Mesendoderm (in vitro differentiated cells): ENCODE results near the gene CCNL2.
"Not testable (repeated sequence)": the region's sequence is repeated elsewhere in the genome, so short reads cannot be mapped to it uniquely, and the experiment has no call there.

ENCODE experiments used
- DNase-seq: peaks from one replicate; pipeline ENCODE4 v3.0.0; 2013
- H2AK5ac ChIP-seq: 2 replicates; pipeline ENCODE4 v1.6.1; 2013; ENCODE audit warnings: low read length, inconsistent platforms
- H2BK120ac ChIP-seq: 2 replicates; pipeline ENCODE4 v1.6.1; 2013; ENCODE audit warnings: low read depth, mild to moderate bottlenecking, low read length, moderate library complexity, mixed read lengths
- H2BK15ac ChIP-seq: replicated peaks from 2 replicates; pipeline ENCODE4 v1.6.1; 2013; ENCODE audit warnings: low read depth, mild to moderate bottlenecking, moderate library complexity
- H2BK5ac ChIP-seq: 2 replicates; pipeline ENCODE4 v1.6.1; 2013; ENCODE audit warnings: low read length, inconsistent platforms
- H3K18ac ChIP-seq: 2 replicates; pipeline ENCODE4 v1.6.1; 2013; ENCODE audit warnings: mild to moderate bottlenecking, low read length, mixed read lengths
- H3K23ac ChIP-seq: one replicate; pipeline ENCODE4 v1.6.1; 2013; ENCODE audit warnings: low read length
- H3K27ac ChIP-seq: 2 replicates; pipeline ENCODE4 v1.5.1; 2013; ENCODE audit warnings: low read depth, mild to moderate bottlenecking, inconsistent platforms, low read length, moderate library complexity
- H3K27me3 ChIP-seq: 2 replicates; pipeline ENCODE4 v1.6.1; 2013; ENCODE audit warnings: low read length, control low read depth, mild to moderate bottlenecking, inconsistent platforms; ENCODE audit not compliant: insufficient read depth, poor library complexity
- H3K36me3 ChIP-seq: 2 replicates; pipeline ENCODE4 v1.6.1; 2013; ENCODE audit warnings: low read length, inconsistent platforms; ENCODE audit not compliant: control insufficient read depth, insufficient read depth
- H3K4ac ChIP-seq: one replicate; pipeline ENCODE4 v1.6.1; 2013; ENCODE audit warnings: low read depth, mild to moderate bottlenecking, low read length, moderate library complexity
- H3K4me1 ChIP-seq: 2 replicates; pipeline ENCODE4 v1.6.1; 2013; ENCODE audit warnings: low read depth, low read length, inconsistent platforms; ENCODE audit not compliant: control insufficient read depth
- H3K4me2 ChIP-seq: 2 replicates; pipeline ENCODE4 v1.6.1; 2013; ENCODE audit warnings: low read length
- H3K4me3 ChIP-seq: 2 replicates; pipeline ENCODE4 v1.5.1; 2013; ENCODE audit warnings: mild to moderate bottlenecking, low read length
- H3K56ac ChIP-seq: one replicate; pipeline ENCODE4 v1.6.1; 2013; ENCODE audit warnings: low read length
- H3K79me1 ChIP-seq: 2 replicates; pipeline ENCODE4 v1.6.1; 2013; ENCODE audit warnings: low read length, inconsistent platforms
- H3K79me2 ChIP-seq: 2 replicates; pipeline ENCODE4 v1.6.1; 2013; ENCODE audit warnings: mild to moderate bottlenecking, low read length; ENCODE audit not compliant: control insufficient read depth, insufficient read depth
- H3K9ac ChIP-seq: 2 replicates; pipeline ENCODE4 v1.6.1; 2013; ENCODE audit warnings: low read length, inconsistent platforms
- H4K5ac ChIP-seq: one replicate; pipeline ENCODE4 v1.6.1; 2013; ENCODE audit warnings: low read length
- H4K8ac ChIP-seq: one replicate; pipeline ENCODE4 v1.6.1; 2013; ENCODE audit warnings: low read depth, mild to moderate bottlenecking, control low read depth, low read length, moderate library complexity
- WGBS: extraction: QIAGEN DNeasy Blood & Tissue Kit; methylation state at CpG from one replicate; pipeline ENCODE4 v1.1.7; 2013; ENCODE audit warnings: low lambda C conversion rate, missing lambda C conversion rate; ENCODE audit not compliant: insufficient coverage; ENCODE audit errors: extremely low coverage; 5-methylcytosine and 5-hydroxymethylcytosine counted together

The CCNL2 gene

GRCh38 chr1:1373051-1373814, 25.9 kb downstream of the CCNL2 start:
- Histone ChIP-seq H3K36me3 (no peaks in the 10 kb centered on the region), H3K79me1 (peaks cover 7% of the 10 kb centered on the region), H3K4me2 (no peak overlapping the region), H2BK5ac (no peak overlapping the region), H3K79me2 (peaks cover 10% of the 10 kb centered on the region), H3K27me3 (no peaks in the 10 kb centered on the region), H3K9ac (no peak overlapping the region), H2BK120ac (no peak overlapping the region), H3K4ac (no peak overlapping the region), H3K4me1 (no peaks in the 10 kb centered on the region), H4K5ac (no peak overlapping the region), H2AK5ac (no peak overlapping the region), H4K8ac (no peak overlapping the region), H3K23ac (no peak overlapping the region), H3K18ac (no peak overlapping the region), H3K56ac (no peak overlapping the region), H3K4me3 (no peak overlapping the region), H3K27ac (no peak overlapping the region), H2BK15ac (no peak overlapping the region)
- DNase-seq = no peak
- WGBS = no CpG with 5 or more reads among the region's 26 CpGs

DNA sequence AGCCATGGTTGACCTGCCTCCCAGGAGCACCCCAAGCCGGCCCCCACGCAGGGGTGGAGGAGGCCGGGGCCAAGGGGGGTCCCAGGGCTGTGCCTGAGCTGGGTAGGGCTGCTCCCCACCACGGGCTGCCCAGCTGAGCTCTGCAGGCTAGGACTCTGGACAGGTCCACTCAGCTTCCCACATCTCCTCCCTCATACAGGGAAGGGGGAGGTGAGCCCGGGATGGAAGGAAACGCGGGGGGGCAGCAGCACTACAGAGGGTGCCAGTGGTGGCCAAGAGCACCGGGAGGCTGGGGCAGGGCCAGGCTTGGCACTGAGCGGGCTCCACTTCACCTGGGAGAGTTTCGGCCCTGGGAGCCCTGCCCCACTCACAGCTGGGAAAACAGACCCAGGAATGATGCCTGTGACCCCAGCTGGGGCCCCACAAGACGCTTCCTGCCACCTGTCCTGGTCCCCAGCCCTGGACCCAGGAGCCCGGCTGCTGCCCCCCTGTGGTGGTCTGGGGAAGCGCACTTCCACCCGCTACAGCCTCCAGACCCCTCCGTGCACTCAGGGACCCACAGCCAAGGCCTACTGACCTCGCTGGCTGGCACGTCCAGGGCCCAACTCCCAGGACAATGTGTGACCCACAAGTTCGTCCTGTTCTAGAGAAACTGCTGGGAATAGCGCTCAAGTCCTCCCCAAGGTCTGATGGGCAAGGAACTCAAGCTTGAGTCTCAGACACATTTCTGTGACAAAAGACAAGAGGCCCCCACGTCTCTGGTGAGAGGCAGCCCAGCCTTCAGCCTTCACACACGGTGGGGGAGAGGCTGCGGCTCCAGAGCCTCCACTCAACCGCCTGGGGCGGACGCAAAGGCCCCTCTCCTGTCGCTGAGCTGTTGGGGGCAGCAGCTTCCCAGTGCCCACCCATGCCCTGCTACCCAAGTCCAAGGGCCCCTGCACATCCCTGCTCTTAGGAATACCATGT, 27.1 kb downstream of the CCNL2 start:
- Histone ChIP-seq H3K27ac (no peak overlapping the region), H3K27me3 (no peaks in the 10 kb centered on the region), H3K36me3 (no peaks in the 10 kb centered on the region), H2BK15ac (no peak overlapping the region), H3K4me3 (no peak overlapping the region), H3K23ac (no peak overlapping the region), H3K79me1 (peaks cover 7% of the 10 kb centered on the region), H3K56ac (peak overlapping the region; percentile 56), H3K4ac (no peak overlapping the region), H3K79me2 (peaks cover 10% of the 10 kb centered on the region), H2AK5ac (no peak overlapping the region), H3K9ac (no peak overlapping the region), H3K18ac (no peak overlapping the region), H3K4me2 (no peak overlapping the region), H3K4me1 (no peaks in the 10 kb centered on the region), H2BK120ac (no peak overlapping the region), H4K5ac (no peak overlapping the region), H2BK5ac (no peak overlapping the region), H4K8ac (no peak overlapping the region)
- WGBS = no CpG with 5 or more reads among the region's 26 CpGs
- peak; percentile 66 for DNase-seq

DNA sequence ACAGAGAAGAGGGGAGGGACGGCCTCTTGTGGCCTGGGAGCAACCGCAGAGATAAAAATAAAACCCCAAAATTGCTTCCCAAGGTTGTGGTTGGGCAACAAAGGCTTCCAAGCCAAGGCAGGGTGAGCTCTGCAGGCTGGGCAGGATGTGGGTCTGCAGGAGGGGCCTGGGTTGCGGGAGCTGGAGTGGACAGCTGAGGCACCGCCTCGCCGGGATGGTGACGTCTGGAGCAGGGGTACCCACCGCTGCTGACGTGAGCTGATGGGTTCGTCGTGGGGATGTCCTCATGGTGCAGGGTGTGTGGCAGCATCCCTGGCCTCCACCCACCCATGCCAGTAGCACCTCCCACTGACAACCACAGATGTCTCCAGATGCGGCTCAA, 27.8 kb downstream of the CCNL2 start:
- DNase-seq = no peak
- Histone ChIP-seq H3K27ac (no peak overlapping the region), H3K4me1 (no peaks in the 10 kb centered on the region), H3K27me3 (no peaks in the 10 kb centered on the region), H3K4ac (no peak overlapping the region), H3K4me2 (no peak overlapping the region), H3K79me2 (peaks cover 10% of the 10 kb centered on the region), H2BK5ac (no peak overlapping the region), H2AK5ac (no peak overlapping the region), H4K8ac (no peak overlapping the region), H3K36me3 (no peaks in the 10 kb centered on the region), H3K4me3 (no peak overlapping the region), H4K5ac (no peak overlapping the region), H3K56ac (no peak overlapping the region), H3K79me1 (peaks cover 7% of the 10 kb centered on the region), H3K9ac (no peak overlapping the region), H2BK15ac (no peak overlapping the region), H2BK120ac (no peak overlapping the region), H3K23ac (no peak overlapping the region), H3K18ac (no peak overlapping the region)
- WGBS = no CpG with 5 or more reads among the region's 12 CpGs

DNA sequence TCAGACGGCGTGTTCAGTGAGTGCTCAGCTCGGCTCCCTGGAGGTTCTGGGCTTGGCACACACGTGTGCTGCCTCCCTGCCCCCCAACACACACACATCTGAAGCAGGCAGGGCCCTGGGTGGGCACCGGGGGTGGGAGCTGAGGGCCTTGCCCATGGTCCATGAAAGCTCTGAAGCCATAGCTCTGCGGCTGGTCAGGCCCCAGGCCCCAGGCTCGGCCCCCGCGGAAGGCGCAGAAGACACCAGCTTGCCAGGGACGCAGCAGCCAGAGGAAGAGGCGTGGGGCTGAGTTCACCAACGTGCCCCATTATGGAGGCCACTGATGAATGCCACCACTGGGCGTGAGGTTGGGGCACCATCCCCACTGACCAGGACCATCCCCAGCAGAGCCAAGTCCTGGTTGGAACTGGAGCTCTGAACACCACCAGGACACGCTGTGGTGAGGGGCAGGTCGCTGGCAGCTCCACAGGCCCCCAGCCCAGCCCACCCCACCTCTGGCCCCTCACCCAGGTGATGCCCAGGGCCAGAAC, 28.3 kb downstream of the CCNL2 start:
- H2BK15ac ChIP-seq = no peak overlapping the region
- peaks cover 7% of the 10 kb centered on the region for H3K79me1 ChIP-seq
- H2BK5ac ChIP-seq = no peak overlapping the region
- no peak overlapping the region for H2AK5ac ChIP-seq
- no peak overlapping the region for H3K4me2 ChIP-seq
- no peak overlapping the region for H3K23ac ChIP-seq
- H4K5ac ChIP-seq = no peak overlapping the region
- H4K8ac ChIP-seq = no peak overlapping the region
- no peak overlapping the region for H3K9ac ChIP-seq
- no peak overlapping the region for H2BK120ac ChIP-seq
- peaks cover 10% of the 10 kb centered on the region for H3K79me2 ChIP-seq
- H3K18ac ChIP-seq = no peak overlapping the region
- no peak for DNase-seq
- no peaks in the 10 kb centered on the region for H3K4me1 ChIP-seq
- no peak overlapping the region for H3K56ac ChIP-seq
- H3K27ac ChIP-seq = no peak overlapping the region
- no peak overlapping the region for H3K4ac ChIP-seq
- WGBS = no CpG with 5 or more reads among the region's 16 CpGs
- no peaks in the 10 kb centered on the region for H3K36me3 ChIP-seq
- no peak overlapping the region for H3K4me3 ChIP-seq
- H3K27me3 ChIP-seq = no peaks in the 10 kb centered on the region

DNA sequence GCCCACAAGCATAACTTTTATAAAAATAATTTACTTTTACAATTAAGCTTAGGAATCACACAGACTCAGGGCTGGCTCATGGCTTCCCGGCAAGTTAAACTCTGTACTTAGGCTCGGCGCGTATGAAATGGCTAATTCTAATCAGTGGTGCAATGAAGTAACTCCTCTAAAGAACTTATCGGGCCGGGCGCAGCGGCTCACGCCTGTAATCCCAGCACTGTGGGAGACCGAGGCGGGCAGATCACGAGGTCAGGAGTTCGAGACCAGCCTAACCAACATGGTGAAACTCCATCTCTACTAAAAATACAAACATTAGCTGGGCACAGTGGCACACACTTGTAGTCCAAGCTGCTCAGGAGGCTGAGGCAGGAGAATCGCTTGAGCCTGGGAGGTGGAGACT, 29.0 kb downstream of the CCNL2 start:
- H4K5ac ChIP-seq, H4K8ac ChIP-seq, H3K4ac ChIP-seq, H3K36me3 ChIP-seq, H3K27me3 ChIP-seq, H3K56ac ChIP-seq, H2BK120ac ChIP-seq, H3K27ac ChIP-seq, DNase-seq, H3K18ac ChIP-seq, H2BK15ac ChIP-seq, H3K79me2 ChIP-seq, H2BK5ac ChIP-seq, H3K9ac ChIP-seq, H3K4me3 ChIP-seq, H2AK5ac ChIP-seq, H3K4me2 ChIP-seq, H3K4me1 ChIP-seq, H3K79me1 ChIP-seq, H3K23ac ChIP-seq: not testable (repeated sequence)
- no CpG with 5 or more reads among the region's 14 CpGs for WGBS
